ENCODE measurements around the gene FAM151B.

DNA sequence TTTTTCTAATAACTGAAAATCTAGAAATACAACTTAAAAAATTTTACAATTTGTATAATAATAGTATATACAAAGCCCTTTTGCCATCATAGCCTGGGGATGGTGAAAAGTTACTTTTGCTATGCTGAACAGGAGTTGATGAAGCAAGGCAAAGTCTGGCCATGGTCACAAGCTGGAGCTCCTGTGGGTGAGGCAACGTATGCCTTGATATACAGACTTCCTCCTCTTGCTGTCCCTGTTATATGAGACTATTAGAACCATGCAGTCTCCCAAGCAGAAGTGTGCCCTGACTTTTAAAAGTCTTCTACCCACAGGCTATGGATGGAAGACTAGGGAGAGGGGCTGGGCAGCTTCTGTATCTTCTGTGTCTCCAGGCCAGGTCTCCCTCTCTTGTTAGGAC, 15.7 kb downstream of the FAM151B start:
- no peak for TF ChIP-seq CTCF (conservative IDR thresholded peaks at IDR 0.05; ENCODE audit: low read length)
- no peak for TF ChIP-seq EZH2phosphoT487 (IDR thresholded peaks at IDR 0.05; ENCODE audit: borderline replicate concordance)
